Fibroblast of lung (primary cell): ENCODE data around the gene ELAVL1. TPM values are rescaled to one million over a fixed set of nuclear protein-coding genes. Genes with fewer than 3 reads are reported as not detected.

Source experiments
- DNase-seq, 2 donors: peaks; one replicate each; pipeline versions ENCODE4 v3.0.0 to v3.0.0-alpha.2; 2010; ENCODE audit warnings: low read depth in 2 of 2
- H2AFZ ChIP-seq: 2 replicates; pipeline ENCODE4 v1.5.1; 2012; ENCODE audit warnings: low read length, control low read depth, inconsistent platforms
- H3K27ac ChIP-seq: 2 replicates; pipeline ENCODE4 v1.5.1; 2011; ENCODE audit warnings: low read length, control low read depth; ENCODE audit not compliant: insufficient read depth
- H3K27me3 ChIP-seq: 2 replicates; pipeline ENCODE4 v1.5.1; 2011; ENCODE audit warnings: mild to moderate bottlenecking, low read length; ENCODE audit not compliant: control insufficient read depth, insufficient read depth
- H3K36me3 ChIP-seq: 2 replicates; pipeline ENCODE4 v1.5.1; 2011; ENCODE audit warnings: low read length; ENCODE audit not compliant: control insufficient read depth, insufficient read depth
- H3K4me1 ChIP-seq: 2 replicates; pipeline ENCODE4 v1.5.1; 2011; ENCODE audit warnings: low read length; ENCODE audit not compliant: control insufficient read depth, insufficient read depth; ENCODE audit errors: extremely low read depth
- H3K4me2 ChIP-seq: 2 replicates; pipeline ENCODE4 v1.5.1; 2011; ENCODE audit warnings: low read length, control low read depth; ENCODE audit not compliant: insufficient read depth; ENCODE audit errors: extremely low read depth
- H3K4me3 ChIP-seq, 4 experiments: fragments of 200-600 bp in 1 of 4; sonication (generic) in 1 of 4; replicated peaks in 1 of 4; 2 replicates each; pipeline ENCODE4 v1.5.1; 2011 to 2016; ENCODE audit warnings: low read length in 4 of 4, low read depth in 3 of 4, mild to moderate bottlenecking in 3 of 4, control low read depth in 2 of 4, inconsistent platforms in 1 of 4, mixed read lengths in 1 of 4; ENCODE audit not compliant: insufficient read depth in 1 of 4; ENCODE audit errors: control extremely low read depth in 1 of 4
- H3K79me2 ChIP-seq: 2 replicates; pipeline ENCODE4 v1.5.1; 2012; ENCODE audit warnings: mild to moderate bottlenecking, low read length, inconsistent platforms; ENCODE audit not compliant: control insufficient read depth, insufficient read depth
- H3K9ac ChIP-seq: 2 replicates; pipeline ENCODE4 v1.5.1; 2011; ENCODE audit warnings: mild to moderate bottlenecking, low read length, control low read depth; ENCODE audit not compliant: insufficient read depth
- H3K9me3 ChIP-seq: 2 replicates; pipeline ENCODE4 v1.5.1; 2012; ENCODE audit warnings: low read depth, low read length; ENCODE audit not compliant: control insufficient read depth, insufficient read depth
- H4K20me1 ChIP-seq: 2 replicates; pipeline ENCODE4 v1.5.1; 2011; ENCODE audit warnings: low read length; ENCODE audit not compliant: control insufficient read depth, insufficient read depth; ENCODE audit errors: extremely low read depth
- CTCF ChIP-seq, 2 donors: IDR thresholded peaks in 1 of 2; conservative IDR thresholded peaks in 1 of 2; 1 replicate in 1 of 2; 2 replicates in 1 of 2; pipeline ENCODE4 v1.5.1; 2011 to 2012; ENCODE audit warnings: low read length in 2 of 2, control low read depth in 1 of 2, inconsistent platforms in 1 of 2, low read depth in 1 of 2, mild to moderate bottlenecking in 1 of 2
- EZH2 ChIP-seq: IDR thresholded peaks from 2 replicates; pipeline ENCODE4 v1.5.1; 2012; ENCODE audit warnings: low read length, control low read depth, mild to moderate bottlenecking; ENCODE audit errors: missing control alignments
- polyA plus RNA-seq, 2 donors: library from polyadenylated mRNA; depleted of rRNA in 1 of 2; stranded (reverse) in 1 of 2; unstranded in 1 of 2; fragments of >200 nt; gene quantifications; 2 replicates each; pipeline ENCODE4 v1.2.1, GENCODE V29; 2011 to 2012; ENCODE audit warnings: missing spikeins in 1 of 2
- total RNA-seq: library from RNA; depleted of rRNA; stranded (reverse); fragments of >200 nt; gene quantifications from 2 replicates; pipeline ENCODE4 v1.2.1, GENCODE V29; 2014

Gene ELAVL1
- total and polyA plus RNA-seq, 2 donors (not counting 1 experiment from before 2014, with no cell fraction given), result 15.2 to 61.6 TPM

- H3K36me3 ChIP-seq, result no peaks in the 10 kb centered on the region
- no peaks in the 10 kb centered on the region for H3K9me3 ChIP-seq
- H3K9ac ChIP-seq, result no peak overlapping the region
- no peak overlapping the region for H3K27ac ChIP-seq
- no peaks in the 10 kb centered on the region for H3K4me1 ChIP-seq
- H3K4me2 ChIP-seq, result no peak overlapping the region
- DNase-seq, result no peak
- no peaks in the 10 kb centered on the region for H3K79me2 ChIP-seq
- H3K27me3 ChIP-seq, result no peaks in the 10 kb centered on the region
- H3K4me3 ChIP-seq, result no peak overlapping the region
- H2AFZ ChIP-seq, result no peak overlapping the region
- H4K20me1 ChIP-seq, result no peaks in the 10 kb centered on the region
- TF ChIP-seq EZH2 (no peak), CTCF (conservative IDR thresholded peaks at IDR 0.05 in 1 of 2, IDR thresholded peaks at IDR 0.05 in 1 of 2; ENCODE audit: low read depth in 1 of 2, low read length in 2 of 2) (no peak)
These were observed 38.6 kb upstream of the ELAVL1 start for GRCh38 chr19:8044018-8044417.

DNA sequence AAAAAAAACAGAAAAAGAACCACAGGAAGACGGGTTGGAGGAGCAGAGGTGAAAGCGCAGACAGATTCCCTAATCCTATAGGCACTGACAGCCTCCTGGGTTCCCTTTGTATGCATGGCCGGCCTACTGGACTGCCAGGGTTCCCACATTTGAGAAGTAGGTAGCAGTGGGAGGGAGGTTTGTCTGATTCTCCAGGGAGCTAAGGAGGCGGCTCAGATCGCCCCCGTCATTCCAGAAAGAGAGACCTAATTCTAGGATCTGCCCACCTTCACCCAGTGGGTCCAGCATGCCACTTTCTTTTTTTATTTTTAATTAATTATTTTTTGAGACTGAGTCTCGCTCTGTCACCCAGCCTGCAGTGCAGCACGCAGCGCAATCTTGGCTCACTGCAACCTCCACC, 37.5 kb upstream of the ELAVL1 start:
- Histone ChIP-seq H3K36me3 (no peaks in the 10 kb centered on the region), H3K9me3 (no peaks in the 10 kb centered on the region), H3K4me2 (no peak overlapping the region), H3K27me3 (no peaks in the 10 kb centered on the region), H2AFZ (no peak overlapping the region), H4K20me1 (no peaks in the 10 kb centered on the region), H3K9ac (no peak overlapping the region), H3K4me1 (no peaks in the 10 kb centered on the region), H3K27ac (no peak overlapping the region), H3K4me3 (no peak overlapping the region), H3K79me2 (no peaks in the 10 kb centered on the region)
- no peak for DNase-seq
- TF ChIP-seq CTCF (conservative IDR thresholded peaks at IDR 0.05 in 1 of 2, IDR thresholded peaks at IDR 0.05 in 1 of 2; ENCODE audit: low read depth in 1 of 2, low read length in 2 of 2) (no peak), EZH2 (no peak)

GRCh38 chr19:8041531-8041931, 36.1 kb upstream of the ELAVL1 start:
- H3K27me3 ChIP-seq, result no peaks in the 10 kb centered on the region
- TF ChIP-seq CTCF (conservative IDR thresholded peaks at IDR 0.05 in 1 of 2, IDR thresholded peaks at IDR 0.05 in 1 of 2; ENCODE audit: low read depth in 1 of 2, low read length in 2 of 2) (no peak), EZH2 (no peak)
- no peak for DNase-seq
- H3K9me3 ChIP-seq, result no peaks in the 10 kb centered on the region
- no peak overlapping the region for H3K4me3 ChIP-seq
- H4K20me1 ChIP-seq, result no peaks in the 10 kb centered on the region
- no peak overlapping the region for H2AFZ ChIP-seq
- no peaks in the 10 kb centered on the region for H3K4me1 ChIP-seq
- no peaks in the 10 kb centered on the region for H3K79me2 ChIP-seq
- H3K36me3 ChIP-seq, result no peaks in the 10 kb centered on the region
- H3K27ac ChIP-seq, result no peak overlapping the region
- no peak overlapping the region for H3K9ac ChIP-seq
- no peak overlapping the region for H3K4me2 ChIP-seq
